ENCODE data around the gene LRRC23. TPM values are rescaled to one million over a fixed set of nuclear protein-coding genes. Genes with fewer than 3 reads are reported as not detected.
A peak's percentile ranks its signal among the peaks of the same experiment; 100 is the strongest.

LRRC23 gene
- total RNA-seq, 4 donors from 2014 or later, result 4.3 to 15.8 (median 8.5) TPM

GRCh38 chr12:6921996-6922946 is 17.6 kb downstream of the LRRC23 start:
- Histone ChIP-seq H3K9me3 (no peaks in the 10 kb centered on the region), H3K4me3 (no peak overlapping the region), H3K27ac (no peak overlapping the region), H3K4me1 (peaks cover 30% of the 10 kb centered on the region), H3K36me3 (peaks cover 5% of the 10 kb centered on the region), H3K27me3 (no peaks in the 10 kb centered on the region)
- DNase-seq (ENCODE audit: low spot score in 2 of 2), result no peak
- TF ChIP-seq EP300 (IDR thresholded peaks at IDR 0.05), result no peak
- TF ChIP-seq, protein P1, sequence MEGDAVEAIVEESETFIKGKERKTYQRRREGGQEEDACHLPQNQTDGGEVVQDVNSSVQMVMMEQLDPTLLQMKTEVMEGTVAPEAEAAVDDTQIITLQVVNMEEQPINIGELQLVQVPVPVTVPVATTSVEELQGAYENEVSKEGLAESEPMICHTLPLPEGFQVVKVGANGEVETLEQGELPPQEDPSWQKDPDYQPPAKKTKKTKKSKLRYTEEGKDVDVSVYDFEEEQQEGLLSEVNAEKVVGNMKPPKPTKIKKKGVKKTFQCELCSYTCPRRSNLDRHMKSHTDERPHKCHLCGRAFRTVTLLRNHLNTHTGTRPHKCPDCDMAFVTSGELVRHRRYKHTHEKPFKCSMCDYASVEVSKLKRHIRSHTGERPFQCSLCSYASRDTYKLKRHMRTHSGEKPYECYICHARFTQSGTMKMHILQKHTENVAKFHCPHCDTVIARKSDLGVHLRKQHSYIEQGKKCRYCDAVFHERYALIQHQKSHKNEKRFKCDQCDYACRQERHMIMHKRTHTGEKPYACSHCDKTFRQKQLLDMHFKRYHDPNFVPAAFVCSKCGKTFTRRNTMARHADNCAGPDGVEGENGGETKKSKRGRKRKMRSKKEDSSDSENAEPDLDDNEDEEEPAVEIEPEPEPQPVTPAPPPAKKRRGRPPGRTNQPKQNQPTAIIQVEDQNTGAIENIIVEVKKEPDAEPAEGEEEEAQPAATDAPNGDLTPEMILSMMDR (IDR thresholded peaks at IDR 0.05), result no peak
- TF ChIP-seq POLR2A (IDR thresholded peaks at IDR 0.05), result no peak
- TF ChIP-seq POLR2AphosphoS5 (IDR thresholded peaks at IDR 0.05), result no peak
- 88% methylated on average over 9 of the region's 9 CpGs for WGBS

DNA sequence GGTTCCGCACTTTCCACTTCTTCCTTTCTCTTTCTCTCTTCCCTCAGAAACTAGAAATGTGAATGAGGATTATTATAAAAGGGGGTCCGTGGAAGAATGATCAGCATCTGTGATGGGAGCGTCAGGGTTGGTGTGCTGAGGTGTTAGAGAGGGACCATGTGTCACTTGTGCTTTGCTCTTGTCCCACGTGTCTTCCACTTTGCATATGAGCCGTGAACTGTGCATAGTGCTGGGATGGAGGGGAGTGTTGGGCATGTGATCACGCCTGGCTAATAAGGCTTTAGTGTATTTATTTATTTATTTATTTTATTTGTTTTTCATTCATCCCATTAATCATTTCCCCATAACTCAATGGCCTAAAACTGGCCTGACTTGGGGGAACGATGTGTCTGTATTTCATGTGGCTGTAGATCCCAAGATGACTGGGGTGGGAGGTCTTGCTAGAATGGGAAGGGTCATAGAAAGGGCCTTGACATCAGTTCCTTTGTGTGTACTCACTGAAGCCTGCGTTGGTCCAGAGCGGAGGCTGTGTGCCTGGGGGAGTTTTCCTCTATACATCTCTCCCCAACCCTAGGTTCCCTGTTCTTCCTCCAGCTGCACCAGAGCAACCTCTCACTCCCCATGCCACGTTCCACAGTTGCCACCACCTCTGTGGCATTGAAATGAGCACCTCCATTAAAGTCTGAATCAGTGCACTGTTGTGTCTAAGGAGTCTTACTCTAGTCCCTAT is 18.5 kb downstream of the LRRC23 start:
- H3K27ac ChIP-seq, result no peak overlapping the region
- H3K4me1 ChIP-seq, result peaks cover 31% of the 10 kb centered on the region
- TF ChIP-seq, protein P1 (IDR thresholded peaks at IDR 0.05), result no peak
- TF ChIP-seq POLR2AphosphoS5 (IDR thresholded peaks at IDR 0.05) (no peak), POLR2A (IDR thresholded peaks at IDR 0.05) (no peak), EP300 (IDR thresholded peaks at IDR 0.05) (no peak)
- no peaks in the 10 kb centered on the region for H3K9me3 ChIP-seq
- DNase-seq (ENCODE audit: low spot score in 2 of 2), result no peak
- H3K27me3 ChIP-seq, result no peaks in the 10 kb centered on the region
- peaks cover 5% of the 10 kb centered on the region for H3K36me3 ChIP-seq
- 81% methylated on average over 10 of the region's 10 CpGs for WGBS
- H3K4me3 ChIP-seq, result no peak overlapping the region

DNA sequence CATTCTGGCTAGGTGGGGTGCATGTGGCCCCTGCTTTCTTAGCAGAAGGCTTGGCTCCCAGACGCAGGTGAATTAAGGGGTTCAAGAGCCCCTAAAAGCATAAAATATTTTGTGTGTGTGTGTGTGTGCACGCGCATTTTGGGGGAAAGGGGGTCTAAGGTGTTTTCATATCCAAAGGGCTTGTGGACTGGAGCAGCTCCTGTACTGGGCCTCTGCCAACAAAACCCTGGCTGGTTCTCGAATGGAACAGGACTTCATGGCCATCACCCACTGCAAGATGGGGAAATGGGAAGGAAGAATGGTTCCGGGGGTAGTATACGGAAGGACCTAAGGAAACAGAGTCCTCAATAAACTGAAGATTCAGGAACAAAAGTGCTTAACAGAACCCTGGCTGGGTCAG is 19.2 kb downstream of the LRRC23 start:
- 58% methylated on average over 6 of the region's 6 CpGs for WGBS
- H3K4me1 ChIP-seq, result peaks cover 35% of the 10 kb centered on the region
- H3K36me3 ChIP-seq, result peaks cover 5% of the 10 kb centered on the region
- DNase-seq (ENCODE audit: low spot score in 2 of 2), result no peak
- no peak for TF ChIP-seq POLR2A (IDR thresholded peaks at IDR 0.05)
- TF ChIP-seq POLR2AphosphoS5 (IDR thresholded peaks at IDR 0.05), result no peak
- TF ChIP-seq, protein P1 (IDR thresholded peaks at IDR 0.05), result no peak
- no peak for TF ChIP-seq EP300 (IDR thresholded peaks at IDR 0.05)
- H3K27me3 ChIP-seq, result no peaks in the 10 kb centered on the region
- no peaks in the 10 kb centered on the region for H3K9me3 ChIP-seq
- H3K27ac ChIP-seq, result no peak overlapping the region
- no peak overlapping the region for H3K4me3 ChIP-seq

DNA sequence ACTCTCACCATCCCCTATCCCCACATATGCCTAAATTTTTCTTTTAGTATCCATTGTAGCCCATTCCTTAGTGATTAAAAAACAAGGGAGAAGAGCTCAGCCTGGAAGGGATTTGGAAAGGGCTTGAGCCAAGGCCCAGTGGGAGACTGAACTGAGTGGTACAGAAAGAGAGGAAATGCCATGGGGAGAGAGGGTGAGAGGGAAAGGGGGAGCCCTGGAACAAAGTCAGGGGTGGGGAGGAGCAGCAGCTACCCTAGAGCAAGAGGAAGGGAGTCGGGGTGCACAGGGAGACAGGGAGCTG is 20.6 kb downstream of the LRRC23 start:
- H3K27ac ChIP-seq, result peak overlapping the region; percentile 99
- no peaks in the 10 kb centered on the region for H3K9me3 ChIP-seq
- H3K27me3 ChIP-seq, result no peaks in the 10 kb centered on the region
- peaks cover 49% of the 10 kb centered on the region for H3K4me1 ChIP-seq
- no peak for DNase-seq (ENCODE audit: low spot score in 2 of 2)
- WGBS, result 9% methylated on average over 1 of the region's 1 CpG
- TF ChIP-seq POLR2A (IDR thresholded peaks at IDR 0.05) (no peak), POLR2AphosphoS5 (IDR thresholded peaks at IDR 0.05) (no peak), EP300 (IDR thresholded peaks at IDR 0.05) (no peak)
- TF ChIP-seq, protein P1 (IDR thresholded peaks at IDR 0.05), result no peak
- H3K36me3 ChIP-seq, result peaks cover 5% of the 10 kb centered on the region
- peak overlapping the region; percentile 91 for H3K4me3 ChIP-seq

All from suprapubic skin (tissue), 4 donors.